ENCODE data around the gene PRELID3B.

- no peak for TF ChIP-seq CTCF (conservative IDR thresholded peaks at IDR 0.05; ENCODE audit: low read depth, low read length)
- TF ChIP-seq EZH2 (IDR thresholded peaks at IDR 0.05; ENCODE audit: borderline replicate concordance, low read depth, low read length, poor library complexity, severe bottlenecking) = no peak
Measured at GRCh38 chr20:59030911-59031563, 11.5 kb downstream of the PRELID3B start.
